GM12878 (cell line): ENCODE results near the gene MAPK1.
"Not testable (repeated sequence)": the region's sequence is repeated elsewhere in the genome, so short reads cannot be mapped to it uniquely, and the experiment has no call there.

ENCODE experiments used
- CREB1 ChIP-seq: IDR thresholded peaks from 2 replicates; pipeline ENCODE4 v1.6.1; 2012; ENCODE audit warnings: low read depth, mild to moderate bottlenecking, inconsistent platforms
- HDAC2 ChIP-seq: fragments of 200-600 bp; sonication (generic); IDR thresholded peaks from 2 replicates; pipeline ENCODE4 v1.6.1; 2017
- KDM1A ChIP-seq: fragments of 200-600 bp; sonication (generic); IDR thresholded peaks from 2 replicates; pipeline ENCODE4 v1.6.1; 2016; ENCODE audit warnings: borderline replicate concordance
- MXI1 ChIP-seq: fragments of 150-350 bp; IDR thresholded peaks from 2 replicates; pipeline ENCODE4 v1.6.1; 2011; ENCODE audit warnings: low read depth, mild to moderate bottlenecking, inconsistent platforms, low read length, improper control_type of control experiment
- POLR2A ChIP-seq: IDR thresholded peaks from 2 replicates; pipeline ENCODE4 v1.6.1; 2011; ENCODE audit warnings: low read depth, mild to moderate bottlenecking, low read length
- RAD21 ChIP-seq: IDR thresholded peaks from 2 replicates; pipeline ENCODE4 v1.6.1; 2011; ENCODE audit warnings: mild to moderate bottlenecking, low read depth, low read length, moderate library complexity; ENCODE audit not compliant: insufficient read depth
- SIN3A ChIP-seq: IDR thresholded peaks from 2 replicates; pipeline ENCODE4 v1.6.1; 2012; ENCODE audit warnings: low read depth, low read length, improper control_type of control experiment
- SMARCA5 ChIP-seq: fragments of 450-650 bp; IDR thresholded peaks from 2 replicates; pipeline ENCODE4 v1.6.1; 2017; ENCODE audit warnings: mild to moderate bottlenecking
- SRF ChIP-seq, 2 experiments: IDR thresholded peaks; 2 replicates each; pipeline ENCODE4 v1.6.1; 2011; ENCODE audit warnings: low read depth in 2 of 2, low read length in 2 of 2, mild to moderate bottlenecking in 1 of 2, moderate library complexity in 1 of 2
- TCF12 ChIP-seq: IDR thresholded peaks from 2 replicates; pipeline ENCODE4 v1.6.1; 2011; ENCODE audit warnings: low read depth, mild to moderate bottlenecking, low read length
- ZNF622 ChIP-seq: fragments of 450-650 bp; IDR thresholded peaks from 2 replicates; pipeline ENCODE4 v1.6.1; 2017; ENCODE audit warnings: mild to moderate bottlenecking, inconsistent platforms
- TF ChIP-seq, protein P1 (sequence below), 3 experiments: IDR thresholded peaks in 2 of 3; conservative IDR thresholded peaks in 1 of 3; 2 replicates each; pipeline ENCODE4 v1.5.1; 2011; ENCODE audit warnings: low read depth in 3 of 3, low read length in 3 of 3, mild to moderate bottlenecking in 3 of 3, control low read depth in 2 of 3, moderate library complexity in 2 of 3, inconsistent platforms in 1 of 3, mixed read lengths in 1 of 3; ENCODE audit not compliant: control insufficient read depth in 2 of 3, insufficient read depth in 1 of 3; ENCODE audit errors: extremely low read depth in 1 of 3
- TF ChIP-seq, protein P2 (sequence below): fragments of 450-650 bp; IDR thresholded peaks from 2 replicates; pipeline ENCODE4 v1.6.1; 2016; ENCODE audit warnings: mild to moderate bottlenecking, moderate library complexity, borderline replicate concordance

DNA sequence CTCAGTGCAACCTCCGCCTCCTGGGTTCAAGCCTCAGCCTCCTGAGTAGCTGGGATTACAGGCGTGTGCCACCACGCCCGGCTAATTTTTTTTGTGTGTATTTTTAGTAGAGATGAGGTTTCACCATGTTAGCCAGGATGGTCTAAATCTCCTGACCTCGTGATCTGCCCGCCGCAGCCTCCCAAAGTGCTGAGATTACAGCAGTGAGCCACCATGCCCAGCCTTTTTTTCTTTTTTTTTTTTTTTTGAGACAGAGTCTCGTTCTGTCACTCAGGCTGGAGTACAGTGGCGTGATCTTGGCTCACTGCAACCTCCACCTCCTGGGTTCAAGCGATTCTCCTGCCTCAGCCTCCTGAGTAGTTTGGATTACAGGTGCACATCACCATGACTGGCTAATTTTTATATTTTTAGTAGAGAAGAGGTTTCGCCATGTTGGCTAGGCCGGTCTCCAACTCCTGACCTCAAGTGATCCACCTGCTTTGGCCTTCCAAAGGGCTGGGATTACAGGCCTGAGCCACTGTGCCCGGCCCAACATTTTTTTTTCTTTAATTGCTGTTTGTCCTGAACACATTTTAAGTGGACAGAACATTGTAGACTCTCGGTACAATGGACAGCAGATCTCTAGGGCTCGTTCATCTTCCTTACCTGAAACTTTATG lies 146.1 kb downstream of the MAPK1 start:
- not testable (repeated sequence) for TF ChIP-seq SRF (IDR thresholded peaks at IDR 0.05; ENCODE audit: low read depth in 2 of 2, low read length in 2 of 2); POLR2A; MXI1; HDAC2; ZNF622; SIN3A; CREB1; RAD21; KDM1A; TCF12; SMARCA5
- TF ChIP-seq, protein P1, sequence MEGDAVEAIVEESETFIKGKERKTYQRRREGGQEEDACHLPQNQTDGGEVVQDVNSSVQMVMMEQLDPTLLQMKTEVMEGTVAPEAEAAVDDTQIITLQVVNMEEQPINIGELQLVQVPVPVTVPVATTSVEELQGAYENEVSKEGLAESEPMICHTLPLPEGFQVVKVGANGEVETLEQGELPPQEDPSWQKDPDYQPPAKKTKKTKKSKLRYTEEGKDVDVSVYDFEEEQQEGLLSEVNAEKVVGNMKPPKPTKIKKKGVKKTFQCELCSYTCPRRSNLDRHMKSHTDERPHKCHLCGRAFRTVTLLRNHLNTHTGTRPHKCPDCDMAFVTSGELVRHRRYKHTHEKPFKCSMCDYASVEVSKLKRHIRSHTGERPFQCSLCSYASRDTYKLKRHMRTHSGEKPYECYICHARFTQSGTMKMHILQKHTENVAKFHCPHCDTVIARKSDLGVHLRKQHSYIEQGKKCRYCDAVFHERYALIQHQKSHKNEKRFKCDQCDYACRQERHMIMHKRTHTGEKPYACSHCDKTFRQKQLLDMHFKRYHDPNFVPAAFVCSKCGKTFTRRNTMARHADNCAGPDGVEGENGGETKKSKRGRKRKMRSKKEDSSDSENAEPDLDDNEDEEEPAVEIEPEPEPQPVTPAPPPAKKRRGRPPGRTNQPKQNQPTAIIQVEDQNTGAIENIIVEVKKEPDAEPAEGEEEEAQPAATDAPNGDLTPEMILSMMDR (IDR thresholded peaks at IDR 0.05 in 2 of 3, conservative IDR thresholded peaks at IDR 0.05 in 1 of 3; ENCODE audit: control insufficient read depth in 2 of 3, extremely low read depth in 1 of 3, insufficient read depth in 1 of 3, low read depth in 3 of 3, low read length in 3 of 3): not testable (repeated sequence)
- TF ChIP-seq, protein P2, sequence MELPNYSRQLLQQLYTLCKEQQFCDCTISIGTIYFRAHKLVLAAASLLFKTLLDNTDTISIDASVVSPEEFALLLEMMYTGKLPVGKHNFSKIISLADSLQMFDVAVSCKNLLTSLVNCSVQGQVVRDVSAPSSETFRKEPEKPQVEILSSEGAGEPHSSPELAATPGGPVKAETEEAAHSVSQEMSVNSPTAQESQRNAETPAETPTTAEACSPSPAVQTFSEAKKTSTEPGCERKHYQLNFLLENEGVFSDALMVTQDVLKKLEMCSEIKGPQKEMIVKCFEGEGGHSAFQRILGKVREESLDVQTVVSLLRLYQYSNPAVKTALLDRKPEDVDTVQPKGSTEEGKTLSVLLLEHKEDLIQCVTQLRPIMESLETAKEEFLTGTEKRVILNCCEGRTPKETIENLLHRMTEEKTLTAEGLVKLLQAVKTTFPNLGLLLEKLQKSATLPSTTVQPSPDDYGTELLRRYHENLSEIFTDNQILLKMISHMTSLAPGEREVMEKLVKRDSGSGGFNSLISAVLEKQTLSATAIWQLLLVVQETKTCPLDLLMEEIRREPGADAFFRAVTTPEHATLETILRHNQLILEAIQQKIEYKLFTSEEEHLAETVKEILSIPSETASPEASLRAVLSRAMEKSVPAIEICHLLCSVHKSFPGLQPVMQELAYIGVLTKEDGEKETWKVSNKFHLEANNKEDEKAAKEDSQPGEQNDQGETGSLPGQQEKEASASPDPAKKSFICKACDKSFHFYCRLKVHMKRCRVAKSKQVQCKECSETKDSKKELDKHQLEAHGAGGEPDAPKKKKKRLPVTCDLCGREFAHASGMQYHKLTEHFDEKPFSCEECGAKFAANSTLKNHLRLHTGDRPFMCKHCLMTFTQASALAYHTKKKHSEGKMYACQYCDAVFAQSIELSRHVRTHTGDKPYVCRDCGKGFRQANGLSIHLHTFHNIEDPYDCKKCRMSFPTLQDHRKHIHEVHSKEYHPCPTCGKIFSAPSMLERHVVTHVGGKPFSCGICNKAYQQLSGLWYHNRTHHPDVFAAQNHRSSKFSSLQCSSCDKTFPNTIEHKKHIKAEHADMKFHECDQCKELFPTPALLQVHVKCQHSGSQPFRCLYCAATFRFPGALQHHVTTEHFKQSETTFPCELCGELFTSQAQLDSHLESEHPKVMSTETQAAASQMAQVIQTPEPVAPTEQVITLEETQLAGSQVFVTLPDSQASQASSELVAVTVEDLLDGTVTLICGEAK: not testable (repeated sequence)
